ENCODE data around the gene CRYBB1.

Gene CRYBB1

DNA sequence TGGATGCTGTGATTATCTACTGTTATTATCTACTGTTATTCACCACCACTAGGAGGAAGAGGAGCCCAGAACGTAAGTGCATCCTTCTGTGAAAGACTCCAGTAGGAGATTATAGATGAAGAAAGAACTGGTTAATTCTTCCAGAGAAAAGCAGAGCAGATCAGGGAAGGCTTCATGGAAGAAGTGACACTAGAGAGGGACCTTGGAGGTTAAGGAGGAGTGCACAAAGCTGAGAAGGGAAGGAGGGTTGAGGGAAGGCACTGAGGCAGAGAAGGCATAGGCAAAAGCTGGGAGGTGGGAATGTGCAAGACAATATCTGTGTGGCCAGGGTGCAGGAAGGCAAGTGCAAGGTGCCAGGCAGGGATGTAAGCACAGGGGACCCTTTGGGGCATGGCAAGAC is 13.5 kb downstream of the CRYBB1 start:
- Histone ChIP-seq H3K4me1 (ENCODE audit: insufficient read depth, low read length) (peaks cover 16% of the 10 kb centered on the region), H3K9ac (ENCODE audit: low read depth, low read length) (no peak overlapping the region), H3K9me3 (ENCODE audit: control insufficient read depth, insufficient read depth, low read length) (no peaks in the 10 kb centered on the region), H3K36me3 (ENCODE audit: insufficient read depth, low read length) (no peaks in the 10 kb centered on the region)

DNA sequence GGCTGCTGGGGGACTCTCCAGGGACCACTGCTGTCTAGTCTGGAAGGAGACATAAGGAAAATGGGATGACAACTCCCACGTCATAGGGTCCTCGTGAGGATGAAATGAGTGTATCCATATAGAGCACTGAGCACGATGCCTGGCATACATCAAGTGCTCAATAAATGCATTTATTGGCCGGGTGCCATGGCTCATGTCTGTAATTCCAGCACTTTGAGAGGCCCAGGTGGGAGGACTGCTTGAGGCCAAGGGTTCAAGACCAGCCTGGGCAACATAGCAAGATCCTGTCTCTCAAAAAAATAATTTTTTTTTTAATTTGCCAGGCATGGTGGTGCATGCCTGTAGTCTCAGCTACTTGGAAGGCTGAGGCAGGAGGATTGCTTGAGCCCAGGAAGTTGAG is 15.7 kb downstream of the CRYBB1 start:
- Histone ChIP-seq H3K4me1 (ENCODE audit: insufficient read depth, low read length) (no peaks in the 10 kb centered on the region), H3K9me3 (ENCODE audit: control insufficient read depth, insufficient read depth, low read length) (no peaks in the 10 kb centered on the region), H3K36me3 (ENCODE audit: insufficient read depth, low read length) (no peaks in the 10 kb centered on the region), H3K9ac (ENCODE audit: low read depth, low read length) (no peak overlapping the region)

DNA sequence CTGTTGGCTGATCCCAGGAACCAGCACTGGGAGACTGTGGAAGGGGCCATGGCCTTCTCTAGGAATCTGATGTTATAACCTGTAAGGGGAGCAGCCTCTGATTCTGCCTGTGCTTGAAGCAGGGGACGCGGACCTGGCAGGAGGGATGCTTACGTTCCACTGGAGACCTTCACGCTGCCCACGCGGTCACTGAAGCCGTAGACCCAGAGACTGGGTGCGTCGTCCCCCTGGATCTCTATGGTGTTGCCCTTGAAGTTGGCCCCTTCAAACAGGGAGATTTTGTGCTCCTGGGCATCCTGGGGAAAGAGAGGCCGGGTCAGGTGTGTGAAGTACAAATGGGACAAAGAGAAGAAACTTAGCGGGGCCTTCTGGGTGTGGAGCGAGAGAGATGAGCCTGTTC is 16.1 kb downstream of the CRYBB1 start:
- H3K9ac ChIP-seq (ENCODE audit: low read depth, low read length): no peak overlapping the region
- no peaks in the 10 kb centered on the region for H3K36me3 ChIP-seq (ENCODE audit: insufficient read depth, low read length)
- no peaks in the 10 kb centered on the region for H3K9me3 ChIP-seq (ENCODE audit: control insufficient read depth, insufficient read depth, low read length)
- H3K4me1 ChIP-seq (ENCODE audit: insufficient read depth, low read length): no peaks in the 10 kb centered on the region

DNA sequence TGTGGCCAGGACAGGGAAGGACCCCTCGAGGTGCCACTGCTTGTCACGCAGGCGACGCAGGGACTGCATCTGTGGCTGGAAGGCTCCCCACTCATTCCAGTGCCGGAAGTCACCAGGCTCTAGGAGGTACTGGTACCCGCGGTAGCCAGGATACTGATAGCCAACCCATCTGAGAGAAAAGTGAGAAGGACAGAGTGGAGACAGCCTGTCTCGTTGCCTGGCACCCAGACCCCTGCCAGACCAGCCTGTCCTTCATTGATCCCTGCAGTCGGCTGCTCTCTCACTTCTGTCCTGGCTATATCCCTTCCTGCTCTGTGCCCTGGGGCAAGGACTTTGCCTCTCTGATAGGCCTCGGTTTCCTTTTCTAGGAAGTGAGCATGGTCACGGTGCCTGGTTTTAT is 18.3 kb downstream of the CRYBB1 start:
- Histone ChIP-seq H3K9me3 (ENCODE audit: control insufficient read depth, insufficient read depth, low read length) (no peaks in the 10 kb centered on the region), H3K9ac (ENCODE audit: low read depth, low read length) (no peak overlapping the region), H3K4me1 (ENCODE audit: insufficient read depth, low read length) (no peaks in the 10 kb centered on the region), H3K36me3 (ENCODE audit: insufficient read depth, low read length) (no peaks in the 10 kb centered on the region)

DNA sequence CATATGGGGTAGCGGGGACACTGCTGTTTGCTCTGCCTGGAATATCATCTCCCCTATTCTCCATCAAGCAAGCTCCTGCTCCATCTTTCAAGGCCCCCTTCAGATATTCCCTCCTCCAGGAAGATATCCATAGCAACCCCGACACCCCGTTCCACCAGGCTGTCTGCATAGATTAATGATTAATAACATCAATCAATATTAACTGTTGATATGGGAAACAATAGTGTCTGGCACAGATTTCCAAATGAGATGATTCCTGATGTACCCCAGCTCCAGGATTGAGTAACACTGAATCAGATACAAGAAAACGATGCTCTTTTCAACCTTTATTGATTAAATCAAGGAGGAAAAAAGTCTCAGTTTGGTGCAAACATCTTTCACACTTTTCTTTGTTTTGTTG is 20.3 kb downstream of the CRYBB1 start:
- Histone ChIP-seq H3K4me1 (ENCODE audit: insufficient read depth, low read length) (no peaks in the 10 kb centered on the region), H3K9me3 (ENCODE audit: control insufficient read depth, insufficient read depth, low read length) (no peaks in the 10 kb centered on the region), H3K9ac (ENCODE audit: low read depth, low read length) (no peak overlapping the region), H3K36me3 (ENCODE audit: insufficient read depth, low read length) (no peaks in the 10 kb centered on the region)

DNA sequence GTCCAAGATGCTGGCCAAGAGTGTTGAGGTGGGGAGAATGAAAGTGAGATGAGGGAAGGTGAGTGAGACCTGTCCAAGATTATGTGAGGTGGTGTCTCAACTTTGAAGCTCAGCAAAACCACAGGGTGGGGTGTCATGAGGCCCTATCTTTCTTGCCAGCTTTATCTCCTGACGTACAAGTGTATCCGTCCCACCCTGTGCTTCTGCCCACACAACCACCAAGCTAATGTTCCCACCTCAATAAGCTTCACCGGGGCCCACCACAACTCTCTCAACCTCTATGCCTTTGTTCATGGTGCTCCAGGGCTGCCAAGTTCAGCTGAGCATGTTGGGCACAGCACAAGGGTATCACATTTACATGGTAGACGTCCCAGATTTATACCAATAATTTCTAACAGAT is 20.8 kb downstream of the CRYBB1 start:
- Histone ChIP-seq H3K36me3 (ENCODE audit: insufficient read depth, low read length) (no peaks in the 10 kb centered on the region), H3K9me3 (ENCODE audit: control insufficient read depth, insufficient read depth, low read length) (no peaks in the 10 kb centered on the region), H3K4me1 (ENCODE audit: insufficient read depth, low read length) (peaks cover 3% of the 10 kb centered on the region; the same call in 1 of the 2 replicates), H3K9ac (ENCODE audit: low read depth, low read length) (no peak overlapping the region)

DNA sequence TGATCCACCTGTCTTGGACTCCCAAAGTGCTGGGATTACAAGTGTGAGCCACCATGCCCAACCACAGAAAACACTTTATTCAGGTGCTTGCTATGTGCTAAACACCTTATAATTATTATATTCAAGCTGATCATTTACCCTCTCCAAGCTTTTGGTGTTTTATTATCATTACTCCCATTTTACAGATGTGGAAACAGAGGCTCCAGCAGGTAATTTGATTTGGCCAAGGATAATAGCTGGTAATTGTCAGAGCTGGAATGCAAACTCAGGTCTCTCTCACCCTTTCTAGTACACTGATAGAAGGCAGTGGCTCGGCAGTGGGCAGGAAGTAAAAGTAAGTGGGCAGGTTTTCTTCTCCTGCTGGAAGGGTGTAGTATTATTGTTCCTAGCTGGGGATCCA is 24.1 kb downstream of the CRYBB1 start:
- no peak overlapping the region for H3K9ac ChIP-seq (ENCODE audit: low read depth, low read length)
- H3K4me1 ChIP-seq (ENCODE audit: insufficient read depth, low read length): peaks cover 9% of the 10 kb centered on the region; the same call in 1 of the 2 replicates
- no peaks in the 10 kb centered on the region for H3K9me3 ChIP-seq (ENCODE audit: control insufficient read depth, insufficient read depth, low read length)
- no peaks in the 10 kb centered on the region for H3K36me3 ChIP-seq (ENCODE audit: insufficient read depth, low read length)

DNA sequence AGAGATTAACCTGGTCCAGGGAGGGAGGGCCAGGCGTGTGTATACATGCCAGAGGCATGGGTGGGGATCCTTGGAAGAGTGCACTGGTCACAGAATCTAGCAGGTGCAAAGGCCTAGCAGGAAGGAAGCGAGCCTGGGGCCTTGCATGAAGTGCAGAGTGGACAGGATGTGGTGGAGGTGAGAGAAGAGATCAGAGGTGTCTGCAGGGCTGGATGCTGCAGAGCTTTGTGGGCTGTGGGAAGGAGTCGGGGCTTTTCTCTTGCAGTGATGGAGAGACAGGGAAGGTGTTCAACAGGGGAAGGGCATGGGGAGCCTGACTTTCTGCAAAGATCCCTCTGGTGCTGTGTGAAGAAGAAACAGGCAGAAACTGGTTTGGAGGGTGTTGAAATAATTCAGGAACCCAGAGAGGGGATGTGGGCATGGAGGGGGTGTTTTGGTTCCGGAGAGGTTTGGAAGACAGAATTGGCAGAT is 25.4 kb downstream of the CRYBB1 start:
- Histone ChIP-seq H3K36me3 (ENCODE audit: insufficient read depth, low read length) (peaks cover 3% of the 10 kb centered on the region; the same call in 1 of the 2 replicates), H3K9me3 (ENCODE audit: control insufficient read depth, insufficient read depth, low read length) (no peaks in the 10 kb centered on the region), H3K4me1 (ENCODE audit: insufficient read depth, low read length) (peaks cover 9% of the 10 kb centered on the region; the same call in 1 of the 2 replicates), H3K9ac (ENCODE audit: low read depth, low read length) (no peak overlapping the region)

DNA sequence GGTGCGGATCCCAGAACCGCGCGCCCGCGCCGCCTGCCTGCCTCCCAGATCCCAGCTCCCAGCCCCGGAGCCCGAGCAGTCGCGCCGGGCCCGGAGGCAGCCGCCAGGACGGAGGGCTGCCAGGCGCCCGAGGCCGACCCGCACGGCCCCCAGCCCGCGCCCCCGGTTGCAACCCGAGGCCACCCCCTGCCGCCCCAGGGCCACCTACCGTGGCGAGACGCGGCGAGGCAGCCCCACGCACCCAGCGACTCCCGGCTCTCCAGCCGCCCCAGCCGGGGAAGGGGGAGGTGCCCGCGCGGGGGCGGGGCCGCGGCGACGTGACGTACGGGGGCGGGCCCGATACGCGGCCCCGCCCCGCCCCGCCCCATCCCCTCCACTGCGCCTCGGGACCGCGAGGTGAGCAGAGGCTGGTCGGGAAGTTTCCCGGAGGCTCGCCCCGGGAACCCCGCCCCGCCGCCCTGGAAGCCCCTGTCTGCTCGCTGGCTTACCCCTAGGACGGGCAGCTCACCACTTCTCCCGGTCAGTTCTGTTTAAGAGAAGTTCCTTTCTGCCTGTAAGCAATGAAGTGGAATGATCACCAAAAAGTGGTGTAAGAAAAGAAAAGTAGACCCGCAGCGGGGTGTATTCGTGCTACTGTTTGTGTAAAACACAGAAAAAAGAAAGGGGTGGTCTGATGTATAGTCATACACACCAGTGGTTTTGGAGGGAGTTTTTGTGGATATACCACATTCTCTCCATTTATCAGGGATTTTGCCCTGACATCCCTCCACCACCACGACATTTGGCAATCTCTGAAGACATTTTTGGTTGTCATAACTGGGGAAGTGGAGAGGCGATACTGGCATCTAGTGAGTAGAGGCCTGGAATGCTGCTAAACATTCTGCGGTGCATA is 27.7 kb downstream of the CRYBB1 start, which contains the start of gene TPST2:
Gene TPST2, minus strand, starts transcription at position 288 of the 892 bp plus-strand sequence. CDS start 48,502 bp downstream, outside the sequence.
- H3K4me1 ChIP-seq (ENCODE audit: insufficient read depth, low read length): peaks cover 16% of the 10 kb centered on the region
- H3K9ac ChIP-seq (ENCODE audit: low read depth, low read length): peak within 1 kb of the TSS; percentile 62
- no peaks in the 10 kb centered on the region for H3K9me3 ChIP-seq (ENCODE audit: control insufficient read depth, insufficient read depth, low read length)
- peaks cover 5% of the 10 kb centered on the region; the same call in 1 of the 2 replicates for H3K36me3 ChIP-seq (ENCODE audit: insufficient read depth, low read length)

DNA sequence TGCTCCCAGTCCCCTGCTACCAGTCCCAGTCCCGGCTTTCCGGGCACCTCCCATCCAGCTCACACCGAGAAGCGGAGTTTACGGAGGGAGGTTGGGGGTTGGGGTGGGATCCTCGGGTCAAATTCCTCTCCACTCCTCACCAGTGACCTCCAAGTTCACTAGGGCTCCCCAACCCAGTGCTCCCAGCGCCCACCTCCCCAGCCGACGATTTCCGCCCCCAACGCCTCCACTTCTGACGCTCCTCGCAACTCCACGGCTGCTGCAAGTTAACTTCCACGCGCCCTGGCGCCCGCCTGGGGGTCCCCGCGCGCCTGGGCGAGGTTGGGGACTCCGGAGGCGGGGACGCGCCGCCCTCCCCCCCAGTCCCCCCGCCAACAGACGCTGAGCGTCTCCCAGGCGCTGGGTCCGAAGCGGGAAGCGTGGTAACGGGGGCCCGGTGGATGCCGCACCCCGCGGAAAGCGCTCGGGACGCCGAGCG is 28.4 kb downstream of the CRYBB1 start:
- peaks cover 5% of the 10 kb centered on the region; the same call in 1 of the 2 replicates for H3K36me3 ChIP-seq (ENCODE audit: insufficient read depth, low read length)
- H3K9ac ChIP-seq (ENCODE audit: low read depth, low read length): peak overlapping the region; percentile 62
- H3K9me3 ChIP-seq (ENCODE audit: control insufficient read depth, insufficient read depth, low read length): no peaks in the 10 kb centered on the region
- H3K4me1 ChIP-seq (ENCODE audit: insufficient read depth, low read length): peaks cover 16% of the 10 kb centered on the region

DNA sequence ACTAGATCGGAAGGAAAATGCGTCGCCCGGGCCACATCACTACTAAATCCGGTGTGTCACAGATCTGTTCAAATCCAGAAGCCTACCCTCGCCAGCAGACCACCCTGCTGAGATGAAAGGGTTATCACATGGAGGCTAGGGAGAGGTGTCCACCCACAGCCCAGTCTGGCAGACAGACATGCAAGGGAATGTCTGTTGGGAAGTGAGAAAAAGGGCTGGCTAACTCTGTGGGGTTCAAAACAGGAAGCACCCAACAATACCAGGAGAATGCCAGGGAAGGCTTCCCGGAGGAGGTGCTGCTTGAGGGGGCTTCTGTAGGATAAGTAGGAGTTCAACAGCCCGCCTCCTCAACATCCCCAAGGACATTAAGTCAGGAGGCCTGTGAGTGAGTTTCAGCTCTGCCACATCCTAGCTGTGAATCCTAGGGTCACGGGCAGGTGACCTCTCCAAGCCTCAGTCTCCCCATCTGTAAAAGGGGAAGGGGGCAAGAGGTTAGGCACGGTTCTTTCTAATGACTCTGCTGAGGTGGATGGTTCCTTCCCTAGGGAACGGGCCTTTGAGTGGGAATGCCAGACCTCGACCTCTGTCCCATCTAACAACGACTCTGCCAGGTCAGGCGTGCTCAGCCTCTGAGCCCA is 29.0 kb downstream of the CRYBB1 start:
- no peaks in the 10 kb centered on the region for H3K9me3 ChIP-seq (ENCODE audit: control insufficient read depth, insufficient read depth, low read length)
- H3K9ac ChIP-seq (ENCODE audit: low read depth, low read length): peak overlapping the region; percentile 62
- peaks cover 5% of the 10 kb centered on the region; the same call in 1 of the 2 replicates for H3K36me3 ChIP-seq (ENCODE audit: insufficient read depth, low read length)
- peaks cover 16% of the 10 kb centered on the region for H3K4me1 ChIP-seq (ENCODE audit: insufficient read depth, low read length)

DNA sequence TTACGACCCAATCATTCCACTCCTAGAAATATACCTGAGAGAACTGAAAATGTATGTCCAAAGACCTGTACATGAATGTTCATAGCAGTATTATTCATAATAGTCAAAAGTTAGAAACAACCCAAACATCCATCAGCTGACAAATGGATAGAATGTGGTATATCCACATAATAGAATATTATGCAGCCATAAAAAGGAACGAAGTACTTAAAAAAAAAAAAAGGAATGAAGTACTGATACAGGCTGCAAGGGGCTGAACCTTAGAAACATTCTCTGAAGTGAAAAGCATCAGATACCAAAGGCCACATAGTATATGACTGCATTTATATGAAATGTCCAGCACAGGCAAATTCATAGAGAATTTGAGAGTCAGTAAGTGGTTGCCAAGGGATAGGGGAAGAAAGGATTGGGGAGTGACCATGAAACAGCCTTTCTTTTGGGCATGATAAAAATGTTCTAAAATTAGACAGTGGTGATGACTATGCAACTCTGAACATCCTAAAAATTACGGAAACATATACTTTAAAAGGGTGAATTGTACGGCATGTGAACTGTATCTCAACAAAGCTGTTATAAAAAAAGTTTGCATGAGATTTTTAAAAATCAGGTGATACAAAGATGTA is 29.7 kb downstream of the CRYBB1 start:
- Histone ChIP-seq H3K4me1 (ENCODE audit: insufficient read depth, low read length) (peaks cover 16% of the 10 kb centered on the region), H3K9ac (ENCODE audit: low read depth, low read length) (no peak overlapping the region)

DNA sequence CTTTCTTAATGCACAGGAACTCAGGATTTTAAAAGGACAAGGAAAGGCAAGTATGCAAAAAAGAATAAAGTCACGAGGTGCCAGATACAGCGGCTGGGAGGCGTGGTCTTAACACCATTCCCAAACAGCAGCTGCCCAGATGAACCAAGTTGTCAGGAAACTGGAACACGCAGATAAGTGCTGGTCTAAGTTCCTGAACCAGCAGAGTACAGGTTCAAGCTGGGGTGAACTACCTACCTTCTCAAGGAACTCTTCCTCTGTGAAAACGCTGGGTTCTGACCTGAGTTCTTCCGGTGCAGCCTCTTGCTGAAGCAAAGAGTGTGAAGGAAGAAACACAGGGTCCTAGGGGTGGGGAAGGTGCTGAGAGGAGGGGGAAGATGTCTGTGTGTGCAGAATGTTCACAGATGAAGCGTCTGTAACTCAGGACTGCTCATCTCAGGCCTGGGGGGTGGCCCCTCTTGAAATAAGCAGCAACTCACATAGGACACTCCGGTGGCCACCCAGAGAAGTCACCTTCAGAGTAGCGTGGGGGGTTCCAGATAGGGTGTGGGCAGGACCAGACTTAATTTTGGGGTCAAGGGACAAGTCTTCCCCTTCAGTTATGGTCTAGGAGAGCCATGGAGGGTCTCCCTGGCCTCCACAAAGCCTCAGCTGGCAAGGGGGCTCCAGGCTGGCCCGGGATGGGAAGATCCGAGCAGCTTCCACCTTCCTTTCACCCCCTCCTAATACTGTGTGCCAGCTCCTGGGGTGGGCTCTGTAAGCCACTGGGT is 31.1 kb downstream of the CRYBB1 start:
- peaks cover 14% of the 10 kb centered on the region for H3K4me1 ChIP-seq (ENCODE audit: insufficient read depth, low read length)
- H3K9me3 ChIP-seq (ENCODE audit: control insufficient read depth, insufficient read depth, low read length): no peaks in the 10 kb centered on the region
- no peak overlapping the region for H3K9ac ChIP-seq (ENCODE audit: low read depth, low read length)
- H3K36me3 ChIP-seq (ENCODE audit: insufficient read depth, low read length): peaks cover 5% of the 10 kb centered on the region; the same call in 1 of the 2 replicates

More for the DNA sequence above, 29.7 kb downstream of the CRYBB1 start:
- peaks cover 5% of the 10 kb centered on the region; the same call in 1 of the 2 replicates for H3K36me3 ChIP-seq (ENCODE audit: insufficient read depth, low read length)
- no peaks in the 10 kb centered on the region for H3K9me3 ChIP-seq (ENCODE audit: control insufficient read depth, insufficient read depth, low read length)

All from ES-I3 (cell line).